Astrocyte (in vitro differentiated cells and primary cell): ENCODE data around the gene SRMS. TPM values are rescaled to one million over a fixed set of nuclear protein-coding genes. Genes with fewer than 3 reads are reported as not detected.

Experiments used
- DNase-seq: peaks from one replicate; pipeline ENCODE4 v3.0.0-alpha.2; 2010; ENCODE audit warnings: low read depth
- FAIRE-seq: peaks from 2 replicates; lab custom pipeline; 2011; peaks lifted over from hg19 to GRCh38; lab: Jason Lieb, UNC
- H2AFZ ChIP-seq: 2 replicates; pipeline ENCODE4 v1.6.0; 2012; ENCODE audit warnings: low read depth, low read length, inconsistent platforms
- H3K27ac ChIP-seq: 2 replicates; pipeline ENCODE4 v1.5.1; 2011; ENCODE audit warnings: low read depth, low read length, inconsistent platforms
- H3K27me3 ChIP-seq: 2 replicates; pipeline ENCODE4 v1.6.0; 2011; ENCODE audit warnings: low read length, inconsistent platforms; ENCODE audit not compliant: insufficient read depth
- H3K36me3 ChIP-seq: 2 replicates; pipeline ENCODE4 v1.5.1; 2011; ENCODE audit warnings: low read length, inconsistent platforms; ENCODE audit not compliant: insufficient read depth
- H3K4me1 ChIP-seq: 2 replicates; pipeline ENCODE4 v1.5.1; 2011; ENCODE audit warnings: low read length, inconsistent platforms; ENCODE audit not compliant: insufficient read depth
- H3K4me2 ChIP-seq: 2 replicates; pipeline ENCODE4 v1.6.0; 2012; ENCODE audit warnings: low read length, inconsistent platforms
- H3K4me3 ChIP-seq: 2 replicates; pipeline ENCODE4 v1.5.1; 2011; ENCODE audit warnings: low read depth, mild to moderate bottlenecking, low read length, inconsistent platforms; ENCODE audit not compliant: insufficient read depth
- H3K79me2 ChIP-seq: 2 replicates; pipeline ENCODE4 v1.6.0; 2012; ENCODE audit warnings: mild to moderate bottlenecking, low read length, inconsistent platforms; ENCODE audit not compliant: insufficient read depth
- H3K9ac ChIP-seq: 2 replicates; pipeline ENCODE4 v1.6.0; 2012; ENCODE audit warnings: mild to moderate bottlenecking, low read length, inconsistent platforms
- H3K9me3 ChIP-seq: 2 replicates; pipeline ENCODE4 v1.5.1; 2012; ENCODE audit warnings: low read depth, mild to moderate bottlenecking, low read length, inconsistent platforms; ENCODE audit not compliant: insufficient read depth
- H4K20me1 ChIP-seq: 2 replicates; pipeline ENCODE4 v1.6.0; 2012; ENCODE audit warnings: low read length, inconsistent platforms; ENCODE audit not compliant: insufficient read depth
- H3K27ac Mint-ChIP-seq: one replicate; pipeline ENCODE4 v1.8.0; 2021; ENCODE audit warnings: mild to moderate bottlenecking, mixed read lengths; ENCODE audit not compliant: unreplicated experiment
- H3K27me3 Mint-ChIP-seq: one replicate; pipeline ENCODE4 v1.8.0; 2021; ENCODE audit warnings: low read depth, mixed read lengths; ENCODE audit not compliant: unreplicated experiment
- H3K36me3 Mint-ChIP-seq: one replicate; pipeline ENCODE4 v1.8.0; 2021; ENCODE audit warnings: low read depth, mixed read lengths; ENCODE audit not compliant: unreplicated experiment
- H3K4me1 Mint-ChIP-seq: one replicate; pipeline ENCODE4 v1.8.0; 2021; ENCODE audit warnings: low read depth, mixed read lengths; ENCODE audit not compliant: unreplicated experiment
- H3K4me3 Mint-ChIP-seq: one replicate; pipeline ENCODE4 v1.8.0; 2021; ENCODE audit warnings: mild to moderate bottlenecking, moderate library complexity, mixed read lengths; ENCODE audit not compliant: unreplicated experiment
- H3K9me3 Mint-ChIP-seq: one replicate; pipeline ENCODE4 v1.8.0; 2021; ENCODE audit warnings: mild to moderate bottlenecking, mixed read lengths; ENCODE audit not compliant: unreplicated experiment
- EZH2 ChIP-seq: IDR thresholded peaks from 2 replicates; pipeline ENCODE4 v1.6.1; 2012; ENCODE audit warnings: mild to moderate bottlenecking, low read length, inconsistent platforms; ENCODE audit not compliant: insufficient read depth
- total RNA-seq: library from RNA; stranded (reverse); gene quantifications from 2 replicates; pipeline ENCODE4 v1.2.1, GENCODE V29; 2021
- TF ChIP-seq, protein P1 (sequence below): IDR thresholded peaks from 2 replicates; pipeline ENCODE4 v1.5.1; 2011; ENCODE audit warnings: low read depth, mild to moderate bottlenecking, inconsistent platforms, low read length, moderate library complexity; ENCODE audit not compliant: insufficient read depth

SRMS gene
- total RNA-seq, 1 donor from 2014 or later, result 0.14 TPM

DNA sequence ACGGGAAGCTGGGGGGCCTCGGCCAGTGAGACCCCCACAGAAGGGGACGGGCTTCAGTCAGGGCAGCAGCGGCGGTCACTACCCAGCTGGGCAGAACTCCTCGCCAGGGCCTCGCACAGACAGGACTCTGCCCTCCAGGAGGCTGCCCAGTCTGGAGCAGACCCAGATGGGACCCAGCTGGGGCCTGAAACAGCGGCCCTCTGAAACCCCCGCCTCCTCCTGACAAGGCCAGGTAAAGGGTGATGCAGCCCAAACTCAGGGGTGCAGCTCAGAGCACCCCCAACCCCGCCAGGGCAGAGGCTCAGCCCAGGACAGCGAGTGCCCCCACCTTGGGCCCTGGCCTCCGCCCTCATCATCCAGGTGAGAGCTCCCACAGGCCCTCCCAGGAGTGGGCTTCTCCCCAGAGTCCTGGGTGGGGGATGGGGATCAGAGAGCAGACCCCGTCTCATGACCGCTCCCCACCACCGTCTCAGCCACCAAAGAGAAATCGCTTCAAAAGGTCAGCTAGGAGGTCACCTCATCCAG is 50.9 kb downstream of the SRMS start:
- no peaks in the 10 kb centered on the region for H3K36me3 ChIP-seq
- no peak overlapping the region for H3K4me3 Mint-ChIP-seq
- H2AFZ ChIP-seq, result peak overlapping the region; percentile 52
- H3K4me3 ChIP-seq, result no peak overlapping the region
- no peak for DNase-seq
- peak overlapping the region; percentile 71 for H3K4me2 ChIP-seq
- no peaks in the 10 kb centered on the region for H3K4me1 Mint-ChIP-seq
- no peak for TF ChIP-seq EZH2
- TF ChIP-seq, protein P1, sequence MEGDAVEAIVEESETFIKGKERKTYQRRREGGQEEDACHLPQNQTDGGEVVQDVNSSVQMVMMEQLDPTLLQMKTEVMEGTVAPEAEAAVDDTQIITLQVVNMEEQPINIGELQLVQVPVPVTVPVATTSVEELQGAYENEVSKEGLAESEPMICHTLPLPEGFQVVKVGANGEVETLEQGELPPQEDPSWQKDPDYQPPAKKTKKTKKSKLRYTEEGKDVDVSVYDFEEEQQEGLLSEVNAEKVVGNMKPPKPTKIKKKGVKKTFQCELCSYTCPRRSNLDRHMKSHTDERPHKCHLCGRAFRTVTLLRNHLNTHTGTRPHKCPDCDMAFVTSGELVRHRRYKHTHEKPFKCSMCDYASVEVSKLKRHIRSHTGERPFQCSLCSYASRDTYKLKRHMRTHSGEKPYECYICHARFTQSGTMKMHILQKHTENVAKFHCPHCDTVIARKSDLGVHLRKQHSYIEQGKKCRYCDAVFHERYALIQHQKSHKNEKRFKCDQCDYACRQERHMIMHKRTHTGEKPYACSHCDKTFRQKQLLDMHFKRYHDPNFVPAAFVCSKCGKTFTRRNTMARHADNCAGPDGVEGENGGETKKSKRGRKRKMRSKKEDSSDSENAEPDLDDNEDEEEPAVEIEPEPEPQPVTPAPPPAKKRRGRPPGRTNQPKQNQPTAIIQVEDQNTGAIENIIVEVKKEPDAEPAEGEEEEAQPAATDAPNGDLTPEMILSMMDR, result no peak
- H3K9ac ChIP-seq, result no peak overlapping the region
- H3K4me1 ChIP-seq, result no peaks in the 10 kb centered on the region
- no peaks in the 10 kb centered on the region for H3K36me3 Mint-ChIP-seq
- no peaks in the 10 kb centered on the region for H3K79me2 ChIP-seq
- no peak overlapping the region for H3K27ac ChIP-seq
- H3K9me3 ChIP-seq, result no peaks in the 10 kb centered on the region
- peaks cover 2% of the 10 kb centered on the region for H3K9me3 Mint-ChIP-seq
- H3K27me3 ChIP-seq, result peaks cover 2% of the 10 kb centered on the region
- no peak overlapping the region for H3K27ac Mint-ChIP-seq
- no peaks in the 10 kb centered on the region for H4K20me1 ChIP-seq
- H3K27me3 Mint-ChIP-seq, result peaks cover 5% of the 10 kb centered on the region
- no peak for FAIRE-seq

DNA sequence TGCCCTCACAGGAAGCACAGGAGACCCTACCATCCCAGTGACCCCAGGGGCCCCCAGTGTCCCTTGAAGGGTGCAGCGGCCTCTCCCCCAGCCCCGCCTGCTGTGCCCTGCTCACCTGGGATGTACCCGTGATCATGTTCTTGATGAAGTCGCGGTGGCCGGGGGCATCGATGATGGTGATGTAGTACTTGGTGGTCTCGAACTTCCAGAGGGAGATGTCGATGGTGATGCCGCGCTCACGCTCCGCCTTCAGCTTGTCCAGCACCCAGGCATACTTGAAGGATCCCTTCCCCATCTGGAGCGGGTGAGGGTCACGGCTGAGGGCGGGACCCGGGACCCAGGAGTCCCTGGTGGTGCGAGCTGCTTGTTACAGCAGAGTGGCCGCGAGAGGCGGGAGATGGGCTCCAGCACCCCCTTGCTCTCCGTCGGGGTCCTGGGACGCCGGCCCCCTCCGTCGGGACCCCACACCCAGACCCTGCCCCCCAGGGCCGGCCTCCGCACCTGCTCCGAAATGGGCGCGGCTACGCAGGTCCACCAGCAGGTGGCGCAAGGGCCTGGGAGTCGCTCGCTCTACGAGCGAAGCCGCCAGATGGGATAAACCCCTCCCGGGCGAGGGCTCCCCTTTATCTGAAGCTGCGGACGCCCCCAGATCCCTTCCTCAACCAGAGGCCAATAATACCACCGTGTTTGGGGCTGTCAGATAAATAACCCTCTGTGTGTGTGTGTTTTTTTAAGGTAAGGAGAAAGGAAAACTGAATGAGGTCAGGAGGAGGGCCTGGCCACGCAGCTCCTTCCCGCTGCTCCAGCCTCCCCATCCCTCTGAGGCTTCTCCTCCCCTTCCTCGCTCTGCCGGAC is 51.6 kb downstream of the SRMS start:
- H3K4me3 Mint-ChIP-seq, result peak overlapping the region; percentile 45
- no peaks in the 10 kb centered on the region for H3K4me1 Mint-ChIP-seq

More for the DNA sequence above, 51.6 kb downstream of the SRMS start:
- no peak for FAIRE-seq
- Histone ChIP-seq H3K79me2 (no peaks in the 10 kb centered on the region), H2AFZ (peak overlapping the region; percentile 52), H3K36me3 (no peaks in the 10 kb centered on the region), H3K9ac (no peak overlapping the region), H3K4me2 (peak overlapping the region; percentile 71), H4K20me1 (no peaks in the 10 kb centered on the region), H3K9me3 (no peaks in the 10 kb centered on the region), H3K27ac (no peak overlapping the region), H3K27me3 (peaks cover 2% of the 10 kb centered on the region), H3K4me3 (no peak overlapping the region), H3K4me1 (no peaks in the 10 kb centered on the region)
- H3K36me3 Mint-ChIP-seq, result peaks cover 2% of the 10 kb centered on the region
- H3K27ac Mint-ChIP-seq, result no peak overlapping the region
- H3K9me3 Mint-ChIP-seq, result peaks cover 5% of the 10 kb centered on the region
- no peak for DNase-seq
- TF ChIP-seq, protein P1, result peak; percentile 59
- no peak for TF ChIP-seq EZH2
- H3K27me3 Mint-ChIP-seq, result peaks cover 6% of the 10 kb centered on the region
